Mesodermal cell (in vitro differentiated cells): ENCODE results near the gene CCDC148. TPM values are rescaled to one million over a fixed set of nuclear protein-coding genes. Genes with fewer than 3 reads are reported as not detected.

Experiments used
- H3K27ac ChIP-seq: 2 replicates; pipeline ENCODE4 v1.7.0; 2013; ENCODE audit warnings: mild to moderate bottlenecking, low read depth, low read length, moderate library complexity; ENCODE audit not compliant: severe bottlenecking
- H3K36me3 ChIP-seq: 2 replicates; pipeline ENCODE4 v1.7.1; 2013; ENCODE audit warnings: mild to moderate bottlenecking, low read length, moderate library complexity; ENCODE audit not compliant: control insufficient read depth, insufficient read depth
- H3K4me1 ChIP-seq: one replicate; pipeline ENCODE4 v1.7.1; 2013; ENCODE audit warnings: mild to moderate bottlenecking, low read length; ENCODE audit not compliant: insufficient read depth, control insufficient read depth, poor library complexity, severe bottlenecking
- H3K4me3 ChIP-seq: 2 replicates; pipeline ENCODE4 v1.7.0; 2013; ENCODE audit warnings: low read length, control low read depth, mild to moderate bottlenecking; ENCODE audit not compliant: insufficient read depth, poor library complexity, severe bottlenecking; ENCODE audit errors: extremely low read depth
- H3K9me3 ChIP-seq: 2 replicates; pipeline ENCODE4 v1.7.1; 2013; ENCODE audit warnings: mild to moderate bottlenecking, low read length, moderate library complexity; ENCODE audit not compliant: control insufficient read depth
- WGBS, 2 experiments: methylation state at CpG; one replicate each; pipeline ENCODE4 v1.1.5; 2013; ENCODE audit warnings: missing lambda C conversion rate in 2 of 2; ENCODE audit not compliant: insufficient coverage in 2 of 2; 5-methylcytosine and 5-hydroxymethylcytosine counted together
- polyA plus RNA-seq, 2 experiments: library from polyadenylated mRNA; stranded (reverse); fragments of 50-300 nt; gene quantifications; one replicate each; pipeline ENCODE4 v1.2.3, GENCODE V29; 2013

Gene CCDC148
- 1.5 TPM for polyA plus RNA-seq (2013, experiment 1 of 2)
- 2.1 TPM for polyA plus RNA-seq (2013, experiment 2 of 2)

DNA sequence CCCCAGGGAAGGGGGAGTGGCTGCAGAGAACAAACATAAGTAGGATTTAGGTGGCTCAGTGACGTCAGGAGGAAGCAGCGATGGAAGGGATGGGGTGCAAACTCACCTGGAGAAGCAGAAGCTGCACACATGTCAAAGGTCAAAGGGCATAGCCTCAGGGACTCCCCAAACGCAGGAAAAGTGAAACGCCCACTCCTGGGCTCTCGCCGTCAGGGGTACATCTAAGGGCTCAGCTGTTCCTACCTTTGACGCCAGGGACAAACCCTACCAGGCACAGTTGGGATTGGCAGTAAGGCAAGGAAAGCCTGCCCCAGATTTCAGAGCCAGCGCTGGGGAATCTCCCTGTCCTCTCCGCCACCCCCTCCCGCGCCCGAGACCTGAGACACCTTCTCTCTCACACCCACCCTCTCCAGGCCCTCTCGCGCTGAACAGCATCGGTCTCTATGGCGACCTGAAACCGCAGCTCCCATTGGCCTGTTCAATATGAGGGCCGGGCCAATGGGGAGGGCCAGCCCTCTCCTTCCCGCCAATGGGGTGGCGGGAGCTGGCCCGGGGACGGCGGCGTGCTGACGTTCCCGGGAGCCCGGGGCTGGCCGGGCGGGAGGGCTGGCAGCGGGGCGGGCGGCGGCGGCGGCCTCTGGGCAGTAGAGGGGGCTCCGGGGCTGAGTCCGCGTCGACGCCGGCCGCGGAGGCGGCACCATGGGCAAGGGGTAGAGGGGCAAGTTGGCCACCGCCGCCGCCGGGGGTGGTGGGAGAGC lies at the start of gene CCDC148, which contains the start of gene PKP4:
CCDC148 (minus strand) TSS at position 445 of the 758 bp plus-strand sequence; CDS start at position 131, 314 bp downstream.
PKP4 (plus strand) TSS at position 644 of the 758 bp plus-strand sequence. CDS start 76,233 bp downstream, outside the sequence.
- H3K27ac ChIP-seq: peak within 1 kb of the TSS; percentile 93
- H3K36me3 ChIP-seq: no peaks in the 10 kb centered on the region
- 0 to 2% methylated on average over 17 to 25 of the region's 48 CpGs for WGBS, 2 experiments
- no peaks in the 10 kb centered on the region for H3K9me3 ChIP-seq
- peak within 1 kb of the TSS; percentile 73 for H3K4me3 ChIP-seq
- peaks cover 10% of the 10 kb centered on the region for H3K4me1 ChIP-seq

DNA sequence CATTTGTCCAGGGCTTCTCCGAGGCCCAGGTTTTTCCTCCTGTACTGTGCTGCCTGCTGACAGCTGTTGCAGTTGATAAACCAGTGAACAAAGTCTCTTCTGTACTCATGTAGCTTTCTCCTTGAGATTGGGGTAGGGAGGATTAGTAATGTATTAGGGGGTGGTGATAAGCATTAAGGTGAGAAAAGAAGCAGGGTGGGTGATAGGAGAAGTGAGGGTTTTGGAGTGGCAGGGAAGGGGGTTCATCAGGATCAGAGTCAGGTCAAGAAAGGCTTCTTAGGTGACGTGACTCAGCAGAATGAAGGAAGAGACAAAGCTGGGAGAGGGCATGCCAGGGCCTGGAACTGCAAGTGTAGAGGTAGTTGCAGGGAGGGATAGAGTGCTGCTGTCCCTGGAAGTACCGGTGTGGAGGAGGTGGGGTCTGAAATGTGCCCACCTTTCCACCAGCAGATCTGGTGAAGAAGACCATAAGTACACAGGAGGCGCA lies 48.9 kb upstream of the CCDC148 start:
- Histone ChIP-seq H3K9me3 (no peaks in the 10 kb centered on the region), H3K4me3 (no peak overlapping the region), H3K27ac (peak overlapping the region; percentile 52), H3K36me3 (peaks cover 2% of the 10 kb centered on the region), H3K4me1 (peaks cover 32% of the 10 kb centered on the region)
- WGBS, 2 experiments: 86 to 94% methylated on average over 2 to 3 of the region's 4 CpGs

DNA sequence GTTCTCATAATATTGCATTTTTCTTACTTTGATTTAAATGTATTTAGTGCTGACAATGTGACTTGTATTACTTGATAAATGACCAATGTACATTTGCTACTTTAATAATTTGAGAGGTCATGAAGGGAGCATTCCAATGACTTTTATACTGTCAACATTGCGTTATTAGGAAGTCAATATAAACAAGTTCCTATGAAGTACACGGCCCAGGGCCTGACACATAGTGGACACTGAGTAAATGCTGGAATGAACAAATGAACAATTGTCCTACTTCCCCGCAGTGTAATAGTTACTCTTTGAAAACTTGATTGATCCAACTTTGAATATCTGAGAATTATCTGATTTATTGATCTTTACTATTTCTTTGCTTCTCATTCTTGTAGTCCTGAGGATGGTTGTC lies 47.5 kb upstream of the CCDC148 start:
- WGBS, 2 experiments: 100% methylated on average over 1 to 2 of the region's 3 CpGs
- no peaks in the 10 kb centered on the region for H3K9me3 ChIP-seq

DNA sequence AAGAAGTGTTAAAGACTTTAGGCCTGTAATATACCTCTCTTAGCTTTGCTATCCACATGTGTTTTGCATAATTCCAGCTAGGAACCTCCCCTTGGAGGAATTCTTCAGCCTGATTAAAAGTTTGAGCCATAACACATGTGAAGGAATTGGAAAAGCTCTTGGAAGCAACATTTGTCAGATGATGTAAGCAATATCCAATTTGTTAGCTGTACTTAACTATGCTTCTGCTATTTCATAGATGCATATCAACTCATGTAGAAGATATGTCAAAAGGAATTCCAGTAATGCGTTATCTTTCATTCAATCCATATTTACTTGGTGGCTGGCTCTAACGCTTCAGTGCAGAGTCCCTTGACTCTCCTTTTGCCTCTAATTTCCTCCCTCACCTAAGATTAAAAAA lies 46.4 kb upstream of the CCDC148 start:
- Histone ChIP-seq H3K4me1 (peaks cover 32% of the 10 kb centered on the region), H3K4me3 (no peak overlapping the region), H3K27ac (no peak overlapping the region), H3K36me3 (peaks cover 2% of the 10 kb centered on the region), H3K9me3 (no peaks in the 10 kb centered on the region)
- 100% methylated on average over 1 of the region's 2 CpGs; no CpG with 5 or more reads in 1 of the 2 experiments for WGBS, 2 experiments

More for the DNA sequence above, 47.5 kb upstream of the CCDC148 start:
- Histone ChIP-seq H3K36me3 (peaks cover 2% of the 10 kb centered on the region), H3K4me1 (peaks cover 32% of the 10 kb centered on the region), H3K4me3 (no peak overlapping the region), H3K27ac (no peak overlapping the region)

DNA sequence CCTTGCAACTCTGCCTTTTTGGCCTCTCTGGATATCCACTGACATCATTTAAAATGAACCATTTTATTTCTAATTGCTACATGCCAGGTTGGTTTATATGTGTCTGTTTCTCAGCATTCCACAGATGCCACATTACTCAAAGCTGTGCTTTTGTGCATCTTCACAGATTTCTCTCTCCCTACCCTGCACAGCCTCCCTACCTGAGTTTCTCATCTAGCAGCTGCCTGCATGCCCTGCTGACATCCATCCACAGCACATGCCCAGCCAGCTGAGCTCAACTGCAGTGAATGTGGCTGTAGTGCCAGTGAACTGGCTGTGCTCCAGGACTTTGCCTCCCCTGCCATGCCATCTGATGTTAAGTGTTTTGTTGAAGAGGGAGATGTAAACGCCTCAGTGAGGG lies 44.7 kb upstream of the CCDC148 start:
- Histone ChIP-seq H3K4me3 (no peak overlapping the region), H3K36me3 (no peaks in the 10 kb centered on the region), H3K9me3 (no peaks in the 10 kb centered on the region), H3K27ac (no peak overlapping the region), H3K4me1 (peaks cover 35% of the 10 kb centered on the region)
- whole genome bisulfite sequencing, 2 experiments: no CpG with 5 or more reads among the region's 1 CpG

DNA sequence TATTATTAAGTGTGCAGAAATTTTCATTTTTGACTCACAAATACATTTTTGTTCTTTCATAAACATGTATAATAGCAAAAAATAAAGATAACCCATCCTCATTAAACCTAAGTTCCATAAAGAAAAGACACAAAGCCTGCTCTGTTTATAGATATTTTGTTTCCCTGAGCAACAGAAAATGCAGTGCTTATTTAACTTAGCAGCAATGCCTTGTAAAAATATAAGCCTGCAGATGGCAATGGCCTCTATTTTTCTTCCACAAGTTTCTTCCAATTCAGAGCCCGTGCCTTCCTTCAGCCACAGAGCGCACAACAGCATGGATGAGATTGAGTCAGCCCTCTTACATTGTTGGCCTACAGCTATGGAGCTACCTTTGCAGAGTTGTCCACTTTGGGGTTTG lies 43.8 kb upstream of the CCDC148 start:
- no peak overlapping the region for H3K27ac ChIP-seq
- H3K4me3 ChIP-seq: no peak overlapping the region
- peaks cover 26% of the 10 kb centered on the region for H3K4me1 ChIP-seq
- H3K9me3 ChIP-seq: no peaks in the 10 kb centered on the region
- H3K36me3 ChIP-seq: no peaks in the 10 kb centered on the region
- WGBS, 2 experiments: 77 to 100% methylated on average over 1 to 2 of the region's 2 CpGs

DNA sequence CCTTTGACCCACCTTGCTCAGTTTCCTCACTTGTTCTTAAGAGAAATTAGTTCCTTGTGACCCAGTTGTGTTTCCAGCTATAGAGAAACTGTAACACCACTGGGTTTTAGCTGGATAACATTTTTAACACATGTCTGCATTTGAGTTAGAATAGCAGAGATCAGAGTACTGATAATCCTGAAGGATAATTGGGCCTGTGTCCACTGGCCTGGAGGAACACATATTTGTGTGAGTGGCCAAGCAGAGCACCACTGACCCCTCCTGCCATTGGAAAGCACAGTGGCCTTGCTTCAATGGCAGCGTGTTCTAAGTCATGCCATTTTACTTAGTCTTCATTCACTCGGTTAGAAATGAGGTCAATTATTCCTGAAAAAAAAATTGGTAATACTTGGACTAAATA lies 42.8 kb upstream of the CCDC148 start:
- no peak overlapping the region for H3K27ac ChIP-seq
- no peaks in the 10 kb centered on the region for H3K36me3 ChIP-seq
- no peaks in the 10 kb centered on the region for H3K9me3 ChIP-seq
- WGBS, 2 experiments: 95% methylated on average over 2 of the region's 2 CpGs; no CpG with 5 or more reads in 1 of the 2 experiments
- H3K4me1 ChIP-seq: peaks cover 20% of the 10 kb centered on the region
- H3K4me3 ChIP-seq: no peak overlapping the region

DNA sequence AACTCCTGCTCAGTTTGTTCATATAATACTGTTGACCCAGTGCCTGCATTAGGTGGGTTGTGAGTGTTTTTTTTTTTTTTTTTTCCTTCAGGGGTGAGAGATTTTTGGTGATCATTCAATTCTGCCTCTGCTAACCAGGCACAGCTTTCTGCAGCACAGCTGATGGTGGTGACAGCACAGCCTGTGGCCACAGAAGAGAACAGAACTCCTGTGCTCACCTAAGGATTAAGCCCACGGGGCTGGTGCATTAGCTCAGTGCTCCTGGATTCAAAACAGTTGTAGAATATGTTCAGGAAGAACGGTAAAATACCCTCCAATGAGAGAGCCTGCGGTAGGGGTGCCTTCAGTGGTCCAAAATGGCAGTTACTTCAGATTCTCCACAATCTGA lies 42.2 kb upstream of the CCDC148 start:
- peak overlapping the region; percentile 17 for H3K27ac ChIP-seq
- H3K9me3 ChIP-seq: no peaks in the 10 kb centered on the region
- no peaks in the 10 kb centered on the region for H3K36me3 ChIP-seq
- no peak overlapping the region for H3K4me3 ChIP-seq
- WGBS, 2 experiments: 83 to 100% methylated on average over 1 of the region's 3 CpGs
- H3K4me1 ChIP-seq: peaks cover 20% of the 10 kb centered on the region

DNA sequence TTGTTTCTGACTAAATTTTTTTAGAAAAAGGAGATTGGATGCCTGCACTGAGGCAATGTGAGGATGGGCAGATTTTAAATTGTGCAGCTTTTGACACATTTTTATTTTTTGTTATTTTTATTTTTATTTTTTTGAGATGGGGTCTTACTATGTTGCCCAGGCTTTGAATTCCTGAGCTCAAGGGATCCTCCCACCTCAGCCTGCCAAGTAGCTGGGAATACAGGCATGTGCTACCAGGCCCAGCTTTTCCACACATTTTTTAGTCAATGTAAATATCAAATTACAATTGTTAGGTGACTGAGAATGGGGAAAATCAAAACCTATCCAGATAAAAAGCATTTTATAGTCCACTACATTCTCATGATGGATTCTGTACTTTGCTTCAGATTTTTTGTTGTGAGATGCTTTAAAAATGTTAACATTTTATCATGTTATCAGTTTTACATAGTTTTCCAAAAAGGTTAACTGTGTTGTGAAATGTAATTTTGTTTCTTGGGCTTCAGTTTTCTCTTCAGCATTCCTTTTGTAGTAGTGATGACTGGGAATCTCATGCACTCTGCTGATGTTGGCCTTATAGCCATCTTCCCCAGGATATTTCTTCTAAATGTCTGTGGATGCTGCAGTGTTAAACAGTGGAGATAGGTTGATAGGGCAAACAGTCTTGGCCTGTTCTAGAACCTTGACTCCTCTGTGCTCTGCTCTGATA lies 41.6 kb upstream of the CCDC148 start:
- peaks cover 19% of the 10 kb centered on the region for H3K4me1 ChIP-seq
- H3K9me3 ChIP-seq: no peaks in the 10 kb centered on the region
- H3K27ac ChIP-seq: peak overlapping the region; percentile 17
- no peaks in the 10 kb centered on the region for H3K36me3 ChIP-seq
- H3K4me3 ChIP-seq: no peak overlapping the region

DNA sequence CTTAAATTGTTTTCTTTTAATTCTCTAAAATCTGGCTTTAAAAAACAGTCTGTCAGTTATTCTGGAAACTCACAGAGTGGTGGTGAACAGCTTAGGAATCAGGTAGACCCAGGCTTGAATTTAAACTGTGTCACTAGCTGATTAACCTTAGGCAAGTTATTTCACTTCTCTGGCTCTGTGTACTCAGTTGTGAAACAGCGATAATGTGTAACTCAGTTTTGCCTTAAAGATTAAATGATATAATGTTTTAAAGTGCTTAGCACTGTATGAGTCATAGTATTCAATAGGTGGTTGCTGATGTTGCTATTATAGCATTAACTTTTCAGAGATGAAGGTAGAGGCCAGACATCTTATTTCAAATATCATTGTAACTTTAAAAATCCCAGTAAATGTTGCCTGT lies 40.9 kb upstream of the CCDC148 start:
- Histone ChIP-seq H3K4me1 (peaks cover 12% of the 10 kb centered on the region), H3K4me3 (no peak overlapping the region), H3K9me3 (no peaks in the 10 kb centered on the region), H3K27ac (no peak overlapping the region), H3K36me3 (no peaks in the 10 kb centered on the region)
- WGBS, 2 experiments: 100% methylated on average over 1 of the region's 1 CpG
